NCI-H146 treated with DMSO at 0.1 percent for 48 hours (cell line): Measurements from ENCODE around the gene SF3B3.
"Not testable (repeated sequence)": the region's sequence is repeated elsewhere in the genome, so short reads cannot be mapped to it uniquely, and the experiment has no call there.

Source experiments
- DNase-seq: peaks from one replicate; lab custom pipeline; 2025; ENCODE audit not compliant: unreplicated experiment; lab: John Stamatoyannopoulos, UW

The SF3B3 gene

DNA sequence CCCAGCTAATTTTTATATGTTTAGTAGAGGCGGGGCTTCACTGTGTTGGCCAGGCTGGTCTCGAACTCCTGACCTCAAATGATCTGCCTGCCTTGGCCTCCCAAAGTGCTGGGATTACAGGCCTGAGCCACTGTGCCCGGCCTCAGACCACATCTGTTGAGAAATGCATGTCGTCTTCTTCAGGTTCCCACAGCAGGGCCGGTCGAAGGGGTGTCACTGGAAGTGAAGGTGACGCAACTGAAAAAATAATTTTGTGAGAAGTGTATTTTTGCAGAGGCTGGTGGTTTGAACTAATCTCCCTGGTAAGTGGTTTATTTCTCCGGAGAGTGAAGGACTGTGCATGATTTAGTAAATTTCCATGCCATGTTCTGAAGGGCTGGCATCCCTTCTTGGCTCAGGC is 89.3 kb downstream of the SF3B3 start:
- DNase-seq = no peak

DNA sequence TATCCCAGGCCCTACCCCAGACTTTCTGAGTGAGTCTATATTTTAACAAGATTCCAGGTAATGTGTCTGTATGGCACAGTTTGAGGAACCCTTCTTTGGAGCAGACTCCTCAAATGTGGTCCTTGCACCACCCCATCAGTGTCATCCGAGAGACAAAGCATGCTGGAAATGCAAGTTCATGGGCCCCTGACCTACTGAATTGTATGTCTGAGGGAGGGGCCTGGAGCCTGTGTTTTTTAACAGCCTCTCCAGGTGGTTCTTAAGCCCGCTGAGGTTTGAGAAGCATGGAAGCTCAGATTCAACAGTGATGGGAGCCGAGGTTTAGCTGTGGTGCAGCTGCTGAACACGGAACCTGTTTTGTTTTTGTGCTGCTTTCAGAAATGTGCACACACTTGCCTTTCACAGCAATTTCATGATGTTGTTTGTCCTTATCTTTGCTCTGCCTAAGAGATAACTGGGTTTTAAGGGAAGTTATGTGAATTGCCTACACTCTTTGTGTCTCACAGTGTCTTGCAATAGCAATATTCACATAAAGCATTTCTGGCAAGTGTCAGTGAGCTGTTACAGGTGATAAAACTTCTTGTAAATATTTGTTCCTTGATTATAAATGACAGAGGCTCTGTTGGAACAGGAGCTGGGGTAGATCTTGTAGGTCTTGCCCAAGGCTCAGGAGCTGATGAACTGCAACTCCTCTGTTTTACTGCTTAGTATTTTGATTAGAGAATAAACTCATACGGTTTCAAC is 90.8 kb downstream of the SF3B3 start:
- DNase-seq = no peak

DNA sequence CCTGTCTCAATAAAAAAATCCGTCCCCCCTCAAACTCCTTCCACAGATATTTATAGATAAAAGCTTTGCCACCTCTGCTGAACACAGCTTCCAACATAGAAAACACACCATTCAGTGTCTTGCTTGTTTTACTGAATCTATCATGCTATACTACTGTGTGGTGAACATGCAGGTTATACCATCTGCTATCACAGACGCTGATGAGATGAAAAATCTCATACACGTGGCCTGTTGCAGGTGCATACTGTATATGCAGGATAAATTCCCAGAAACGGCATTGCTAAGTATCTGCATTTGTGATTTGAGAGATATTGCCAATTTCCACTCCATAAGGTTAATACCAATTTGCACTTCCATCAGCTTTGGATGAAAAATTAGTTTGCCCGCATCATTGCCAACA is 92.3 kb downstream of the SF3B3 start:
- DNase-seq = no peak

DNA sequence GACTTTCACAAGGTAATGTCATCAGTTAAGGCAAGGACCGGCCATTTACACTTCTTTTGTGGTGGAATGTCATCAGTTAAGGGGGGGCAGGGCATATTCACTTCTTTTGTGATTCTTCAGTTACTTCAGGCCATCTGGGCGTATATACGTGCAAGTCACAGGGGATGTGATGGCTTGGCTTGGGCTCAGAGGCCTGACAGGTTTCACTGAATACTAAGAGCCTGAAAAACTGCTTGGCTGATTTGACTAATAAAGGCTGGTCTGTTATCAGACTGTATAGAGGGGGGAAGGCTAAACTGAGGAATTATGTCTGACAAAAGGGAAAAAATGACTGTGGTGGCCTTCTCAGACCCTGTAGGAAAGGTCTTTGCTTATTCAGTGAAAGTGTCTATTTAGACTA is 98.2 kb downstream of the SF3B3 start:
- DNase-seq = not testable (repeated sequence)
